Astrocyte of the spinal cord (primary cell): ENCODE measurements around the gene MAGEA8.
"Not testable (repeated sequence)": the region's sequence is repeated elsewhere in the genome, so short reads cannot be mapped to it uniquely, and the experiment has no call there.

Experiments
- DNase-seq: peaks from one replicate; pipeline ENCODE4 v3.0.0; 2011; ENCODE audit warnings: low read depth, low spot score
- H3K4me3 ChIP-seq: 2 replicates; pipeline ENCODE4 v1.5.1; 2011; ENCODE audit warnings: low read depth, mild to moderate bottlenecking, low read length, moderate library complexity
- in situ Hi-C: cut with HindIII; loops from 2 replicates; pipeline ENCODE4 v1.10.0; 2017; ENCODE audit warnings: low sequenced_read_pairs
- TF ChIP-seq, protein P1 (sequence below): IDR thresholded peaks from 2 replicates; pipeline ENCODE4 v1.5.1; 2012; ENCODE audit warnings: low read depth, mild to moderate bottlenecking, low read length, inconsistent platforms

Gene MAGEA8, protein sequence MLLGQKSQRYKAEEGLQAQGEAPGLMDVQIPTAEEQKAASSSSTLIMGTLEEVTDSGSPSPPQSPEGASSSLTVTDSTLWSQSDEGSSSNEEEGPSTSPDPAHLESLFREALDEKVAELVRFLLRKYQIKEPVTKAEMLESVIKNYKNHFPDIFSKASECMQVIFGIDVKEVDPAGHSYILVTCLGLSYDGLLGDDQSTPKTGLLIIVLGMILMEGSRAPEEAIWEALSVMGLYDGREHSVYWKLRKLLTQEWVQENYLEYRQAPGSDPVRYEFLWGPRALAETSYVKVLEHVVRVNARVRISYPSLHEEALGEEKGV

GRCh38 chrX:149881081-149881711, at the start of gene MAGEA8:
TSS of gene MAGEA8 (plus strand) at chrX:149881183. CDS start at chrX:149884273, 3,090 bp downstream.
- DNase-seq: no peak
- TF ChIP-seq, protein P1, sequence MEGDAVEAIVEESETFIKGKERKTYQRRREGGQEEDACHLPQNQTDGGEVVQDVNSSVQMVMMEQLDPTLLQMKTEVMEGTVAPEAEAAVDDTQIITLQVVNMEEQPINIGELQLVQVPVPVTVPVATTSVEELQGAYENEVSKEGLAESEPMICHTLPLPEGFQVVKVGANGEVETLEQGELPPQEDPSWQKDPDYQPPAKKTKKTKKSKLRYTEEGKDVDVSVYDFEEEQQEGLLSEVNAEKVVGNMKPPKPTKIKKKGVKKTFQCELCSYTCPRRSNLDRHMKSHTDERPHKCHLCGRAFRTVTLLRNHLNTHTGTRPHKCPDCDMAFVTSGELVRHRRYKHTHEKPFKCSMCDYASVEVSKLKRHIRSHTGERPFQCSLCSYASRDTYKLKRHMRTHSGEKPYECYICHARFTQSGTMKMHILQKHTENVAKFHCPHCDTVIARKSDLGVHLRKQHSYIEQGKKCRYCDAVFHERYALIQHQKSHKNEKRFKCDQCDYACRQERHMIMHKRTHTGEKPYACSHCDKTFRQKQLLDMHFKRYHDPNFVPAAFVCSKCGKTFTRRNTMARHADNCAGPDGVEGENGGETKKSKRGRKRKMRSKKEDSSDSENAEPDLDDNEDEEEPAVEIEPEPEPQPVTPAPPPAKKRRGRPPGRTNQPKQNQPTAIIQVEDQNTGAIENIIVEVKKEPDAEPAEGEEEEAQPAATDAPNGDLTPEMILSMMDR: no peak
- in situ Hi-C loops: no loop called here

GRCh38 chrX:149831473-149831872, 49.5 kb upstream of the MAGEA8 start:
- TF ChIP-seq, protein P1: no peak
- no peak overlapping the region for H3K4me3 ChIP-seq
- in situ Hi-C loops: no loop called here
- DNase-seq: no peak

More at GRCh38 chrX:149881081-149881711, at the start of gene MAGEA8:
- H3K4me3 ChIP-seq: no peak within 1 kb of the TSS

DNA sequence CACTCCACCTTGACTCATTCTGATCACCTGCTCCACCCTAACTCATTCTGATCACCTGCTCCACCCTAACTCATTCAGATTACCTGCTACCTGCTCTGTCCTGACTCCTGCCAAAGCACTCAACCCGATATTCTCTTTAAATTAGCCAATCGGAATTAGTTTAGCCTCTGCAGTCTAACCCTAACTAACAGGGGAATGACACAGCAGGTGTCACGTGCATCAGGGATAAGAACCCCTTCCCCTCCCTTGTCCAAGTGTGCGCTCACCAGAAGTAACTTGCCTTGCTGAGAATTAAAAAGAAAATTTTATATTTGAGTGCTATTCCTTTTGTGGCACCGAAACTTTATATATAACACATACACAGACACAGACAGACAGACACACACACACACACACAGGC, 44.3 kb upstream of the MAGEA8 start:
- in situ Hi-C loops, H3K4me3 ChIP-seq, DNase-seq: not testable (repeated sequence)

DNA sequence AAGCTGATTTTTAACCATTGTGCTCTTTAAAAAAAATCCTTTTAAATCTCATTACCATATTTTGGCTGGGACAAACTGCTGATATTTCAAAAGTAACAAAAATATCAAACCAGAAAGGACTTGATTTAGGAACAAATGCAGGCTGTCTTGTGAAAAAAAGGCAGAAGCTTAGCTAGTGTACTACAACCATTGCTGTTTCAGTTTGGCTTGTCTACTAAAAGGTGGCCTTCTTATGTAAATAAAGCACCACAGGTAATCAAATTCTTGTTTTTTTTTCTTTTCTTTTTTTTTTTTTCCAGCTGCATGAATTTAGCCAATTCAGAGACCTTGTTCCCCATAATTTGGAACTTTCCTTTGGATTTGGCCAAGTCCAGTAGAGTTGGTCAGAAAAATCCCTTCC, 43.8 kb upstream of the MAGEA8 start:
- TF ChIP-seq, protein P1: no peak
- no peak for DNase-seq
- in situ Hi-C loops: no loop called here
- H3K4me3 ChIP-seq: no peak overlapping the region

DNA sequence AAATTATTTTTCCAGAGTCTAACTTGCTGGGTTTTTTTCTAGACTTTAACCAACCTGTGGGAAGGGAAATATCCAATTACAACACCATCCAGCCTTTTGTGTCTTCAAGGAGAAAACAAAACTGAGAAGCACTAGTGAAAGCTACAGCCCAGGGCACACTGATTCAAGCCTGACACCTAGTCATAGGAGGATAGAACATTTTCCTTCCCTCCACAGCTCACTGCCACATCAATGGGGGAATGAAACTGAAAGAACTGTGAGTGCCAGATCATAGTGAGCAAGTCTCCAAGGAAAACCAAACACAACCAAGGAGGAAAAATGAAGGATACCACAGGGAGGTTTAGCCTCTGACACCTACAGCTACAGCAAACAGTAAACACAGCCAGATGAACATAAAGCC, 43.3 kb upstream of the MAGEA8 start:
- TF ChIP-seq, protein P1: no peak
- H3K4me3 ChIP-seq: no peak overlapping the region
- in situ Hi-C loops: no loop called here
- DNase-seq: no peak

GRCh38 chrX:149841929-149842328, 39.1 kb upstream of the MAGEA8 start:
- in situ Hi-C loops: no loop called here
- no peak for DNase-seq
- TF ChIP-seq, protein P1: no peak
- no peak overlapping the region for H3K4me3 ChIP-seq

- in situ Hi-C loops: no loop called here
- no peak overlapping the region for H3K4me3 ChIP-seq
- DNase-seq: no peak
- TF ChIP-seq, protein P1: no peak
These were observed 35.6 kb upstream of the MAGEA8 start for GRCh38 chrX:149845385-149845784.
